SU-DHL-6 (cell line): ENCODE results near the gene STARD10.

ENCODE experiments used
- H2AFZ ChIP-seq: fragments of 200-600 bp; sonication (generic); 2 replicates; pipeline ENCODE4 v1.6.1; 2014; ENCODE audit warnings: low read depth, mild to moderate bottlenecking, moderate library complexity, mixed read lengths, antibody characterized with exemption, low read length; ENCODE audit not compliant: severe bottlenecking
- H3F3A ChIP-seq: fragments of 200-600 bp; shearing (Covaris generic); 2 replicates; pipeline ENCODE4 v1.6.0; 2016; ENCODE audit warnings: antibody characterized with exemption, mild to moderate bottlenecking; ENCODE audit not compliant: insufficient read depth
- H3K27ac ChIP-seq: fragments of 200-600 bp; sonication (generic); 2 replicates; pipeline ENCODE4 v1.5.1; 2016; ENCODE audit warnings: low read depth, mild to moderate bottlenecking, low read length, moderate library complexity, mixed read lengths
- H3K27me3 ChIP-seq: fragments of 200-600 bp; sonication (generic), shearing (Covaris generic); 2 replicates; pipeline ENCODE4 v1.6.0; 2014; ENCODE audit warnings: mild to moderate bottlenecking, low read length
- H3K36me3 ChIP-seq: fragments of 200-600 bp; sonication (generic); 2 replicates; pipeline ENCODE4 v1.6.1; 2014; ENCODE audit warnings: mild to moderate bottlenecking, low read length, mixed read lengths
- H3K4me2 ChIP-seq: fragments of 300-600, 200-600 bp; shearing (Covaris generic), sonication (generic); 2 replicates; pipeline ENCODE4 v1.6.0; 2014; ENCODE audit warnings: low read length, low read depth, mild to moderate bottlenecking; ENCODE audit not compliant: poor library complexity, severe bottlenecking
- H3K4me3 ChIP-seq: fragments of 200-600 bp; sonication (generic); 2 replicates; pipeline ENCODE4 v1.5.1; 2014; ENCODE audit warnings: antibody characterized with exemption, low read length, mild to moderate bottlenecking, mixed read lengths; ENCODE audit not compliant: insufficient read depth, poor library complexity, severe bottlenecking
- H3K79me2 ChIP-seq: fragments of 200-600 bp; sonication (generic); 2 replicates; pipeline ENCODE4 v1.6.1; 2014; ENCODE audit warnings: mild to moderate bottlenecking, low read length, moderate library complexity; ENCODE audit not compliant: insufficient read depth
- H3K9ac ChIP-seq: fragments of 200-600 bp; sonication (generic); 2 replicates; pipeline ENCODE4 v1.7.0; 2014; ENCODE audit warnings: mild to moderate bottlenecking, low read length
- H3K9me2 ChIP-seq: fragments of 200-600 bp; sonication (generic); replicated peaks from 2 replicates; pipeline ENCODE4 v1.6.1; 2014; ENCODE audit warnings: low read length; ENCODE audit not compliant: insufficient read depth
- H3K9me3 ChIP-seq: fragments of 200-600 bp; sonication (generic); 2 replicates; pipeline ENCODE4 v1.6.1; 2014; ENCODE audit warnings: low read length, mixed read lengths; ENCODE audit not compliant: insufficient read depth
- H4K20me1 ChIP-seq: fragments of 200-600 bp; sonication (generic); 2 replicates; pipeline ENCODE4 v1.6.1; 2014; ENCODE audit warnings: low read depth, mild to moderate bottlenecking, antibody characterized with exemption, low read length, moderate library complexity, mixed read lengths
- CTCF ChIP-seq: fragments of 200-600 bp; sonication (generic); IDR thresholded peaks from one replicate; pipeline ENCODE4 v1.5.1; 2017; ENCODE audit warnings: antibody characterized with exemption, mild to moderate bottlenecking, low read length, moderate library complexity; ENCODE audit not compliant: insufficient read depth, poor library complexity, severe bottlenecking
- EZH2phosphoT487 ChIP-seq: fragments of 200-600 bp; sonication (generic), shearing (Covaris generic); conservative IDR thresholded peaks from 2 replicates; pipeline ENCODE4 v1.6.1; 2018; ENCODE audit warnings: mild to moderate bottlenecking, antibody characterized with exemption, low read length, moderate library complexity, mixed read lengths

STARD10 gene

DNA sequence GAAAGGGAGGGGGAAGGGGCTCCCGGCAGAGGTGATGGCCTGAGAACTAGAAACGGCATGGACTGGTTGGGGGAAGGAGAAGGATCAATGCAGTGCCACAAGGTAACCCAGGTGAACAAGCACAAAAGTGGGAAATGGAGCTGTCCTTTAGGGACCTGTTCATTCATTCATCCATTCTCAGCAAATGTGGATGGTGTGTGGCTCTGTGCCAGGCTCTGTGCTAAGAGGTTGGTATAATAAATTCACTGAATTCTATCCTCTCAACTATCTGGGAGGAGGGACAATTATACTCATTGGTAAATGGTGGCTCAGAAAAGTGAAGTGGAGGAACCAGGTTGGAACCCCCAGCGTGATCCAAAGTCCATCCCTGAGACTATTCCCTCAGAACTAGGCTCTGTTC is 23.0 kb downstream of the STARD10 start:
- Histone ChIP-seq H3K27me3 (no peaks in the 10 kb centered on the region), H3K4me2 (no peak overlapping the region)

GRCh38 chr11:72769680-72770079 is 24.2 kb downstream of the STARD10 start:
- Histone ChIP-seq H2AFZ (no peak overlapping the region), H3K36me3 (no peaks in the 10 kb centered on the region), H3K4me3 (no peak overlapping the region), H3K9me3 (no peaks in the 10 kb centered on the region), H3K9ac (no peak overlapping the region), H3K27ac (no peak overlapping the region), H3K27me3 (no peaks in the 10 kb centered on the region), H3F3A (no peaks in the 10 kb centered on the region), H4K20me1 (no peaks in the 10 kb centered on the region), H3K4me2 (no peak overlapping the region), H3K9me2 (no peaks in the 10 kb centered on the region), H3K79me2 (no peaks in the 10 kb centered on the region)
- TF ChIP-seq CTCF (no peak), EZH2phosphoT487 (no peak)

More for the DNA sequence above, 23.0 kb downstream of the STARD10 start:
- no peaks in the 10 kb centered on the region for H3K9me3 ChIP-seq
- no peak for TF ChIP-seq EZH2phosphoT487
- TF ChIP-seq CTCF, result no peak
- H3K79me2 ChIP-seq, result no peaks in the 10 kb centered on the region
- no peaks in the 10 kb centered on the region for H4K20me1 ChIP-seq
- H3K4me3 ChIP-seq, result no peak overlapping the region
- no peak overlapping the region for H2AFZ ChIP-seq
- no peaks in the 10 kb centered on the region for H3F3A ChIP-seq
- no peaks in the 10 kb centered on the region for H3K36me3 ChIP-seq
- H3K27ac ChIP-seq, result no peak overlapping the region
- no peak overlapping the region for H3K9ac ChIP-seq
- no peaks in the 10 kb centered on the region for H3K9me2 ChIP-seq

DNA sequence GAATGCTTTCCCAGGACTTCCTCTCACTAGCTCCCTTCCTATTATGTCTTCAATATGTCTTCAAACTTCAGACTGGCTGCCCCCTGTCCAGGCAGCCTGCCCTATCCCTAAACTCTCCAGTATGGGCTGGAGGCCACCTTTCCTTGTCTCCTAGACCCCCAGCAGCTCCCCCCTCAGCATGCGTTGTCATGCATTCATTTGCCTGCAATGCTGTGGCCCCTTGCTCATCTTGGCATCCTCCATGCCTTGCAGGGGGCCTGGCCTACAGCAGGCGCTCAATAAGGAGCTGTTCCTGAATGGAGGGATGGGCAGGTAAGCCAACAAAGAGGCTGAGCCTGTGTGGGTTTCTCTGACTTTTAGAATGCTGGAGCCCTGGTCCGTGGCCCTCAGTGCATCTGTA is 25.3 kb downstream of the STARD10 start:
- no peaks in the 10 kb centered on the region for H3K36me3 ChIP-seq
- H3K27me3 ChIP-seq, result no peaks in the 10 kb centered on the region
- H3K79me2 ChIP-seq, result no peaks in the 10 kb centered on the region
- no peaks in the 10 kb centered on the region for H4K20me1 ChIP-seq
- no peak overlapping the region for H2AFZ ChIP-seq
- no peak for TF ChIP-seq EZH2phosphoT487
- no peak for TF ChIP-seq CTCF
- no peak overlapping the region for H3K4me3 ChIP-seq
- no peaks in the 10 kb centered on the region for H3K9me3 ChIP-seq
- H3K9ac ChIP-seq, result no peak overlapping the region
- H3K27ac ChIP-seq, result no peak overlapping the region
- H3K4me2 ChIP-seq, result no peak overlapping the region
- no peaks in the 10 kb centered on the region for H3F3A ChIP-seq
- H3K9me2 ChIP-seq, result no peaks in the 10 kb centered on the region
